ENCODE data around the gene KRTAP4-8. TPM values are rescaled to one million over a fixed set of nuclear protein-coding genes. Genes with fewer than 3 reads are reported as not detected.
"Not testable (repeated sequence)": the region's sequence is repeated elsewhere in the genome, so short reads cannot be mapped to it uniquely, and the experiment has no call there.

Gene KRTAP4-8
- total and polyA plus RNA-seq, 8 donors = not detected

- no peaks in the 10 kb centered on the region for H3K9me3 ChIP-seq
- no peaks in the 10 kb centered on the region for H3K4me1 ChIP-seq
- no peak within 1 kb of the TSS for H3K4me3 ChIP-seq
- H3K27ac ChIP-seq = no peak within 1 kb of the TSS
- peaks cover 0 to 30% of the 10 kb centered on the region in 2 donors for H3K27me3 ChIP-seq
- no peaks in the 10 kb centered on the region for H3K36me3 ChIP-seq
- no peak for DNase-seq
- intact Hi-C loops (cut with DNase I) = no loop called here
- ATAC-seq = peak; percentile 32
- no peak for TF ChIP-seq CTCF (IDR thresholded peaks at IDR 0.05)
Measured at GRCh38 chr17:41060052-41060604, 37.8 kb downstream of the KRTAP4-8 start, which contains the start of gene KRTAP2-3. Gene KRTAP2-3, minus strand, starts transcription at chr17:41060114. Its CDS starts 64 bp downstream, at chr17:41060050.

GRCh38 chr17:41059276-41060051 is 38.5 kb downstream of the KRTAP4-8 start:
- H3K4me1 ChIP-seq; DNase-seq; ATAC-seq; H3K36me3 ChIP-seq; H3K4me3 ChIP-seq; H3K27ac ChIP-seq; intact Hi-C loops (cut with DNase I); H3K9me3 ChIP-seq: not testable (repeated sequence)
- peaks cover 0 to 30% of the 10 kb centered on the region in 2 donors for H3K27me3 ChIP-seq

GRCh38 chr17:41058741-41059140 is 39.2 kb downstream of the KRTAP4-8 start:
- H3K27ac ChIP-seq = no peak overlapping the region
- TF ChIP-seq CTCF (IDR thresholded peaks at IDR 0.05) = no peak
- no peak overlapping the region for H3K4me3 ChIP-seq
- H3K9me3 ChIP-seq = no peaks in the 10 kb centered on the region
- H3K27me3 ChIP-seq = peaks cover 0 to 30% of the 10 kb centered on the region in 2 donors
- no peak for DNase-seq
- H3K4me1 ChIP-seq = no peaks in the 10 kb centered on the region
- no peaks in the 10 kb centered on the region for H3K36me3 ChIP-seq
- intact Hi-C loops (cut with DNase I) = no loop called here
- ATAC-seq = no peak

- Histone ChIP-seq H3K4me1 (no peaks in the 10 kb centered on the region), H3K9me3 (no peaks in the 10 kb centered on the region), H3K4me3 (no peak overlapping the region), H3K27ac (no peak overlapping the region), H3K27me3 (peaks cover 0 to 30% of the 10 kb centered on the region in 2 donors), H3K36me3 (no peaks in the 10 kb centered on the region)
- ATAC-seq (no peak), DNase-seq (no peak)
- intact Hi-C loops (cut with DNase I) = no loop called here
- no peak for TF ChIP-seq CTCF (IDR thresholded peaks at IDR 0.05)
Measured at GRCh38 chr17:41057547-41057946, 40.4 kb downstream of the KRTAP4-8 start.

- H3K36me3 ChIP-seq; intact Hi-C loops (cut with DNase I); H3K4me1 ChIP-seq; ATAC-seq; H3K4me3 ChIP-seq; H3K9me3 ChIP-seq; DNase-seq; H3K27ac ChIP-seq: not testable (repeated sequence)
- H3K27me3 ChIP-seq = peaks cover 0 to 25% of the 10 kb centered on the region in 2 donors
Measured at GRCh38 chr17:41055130-41055529, 42.8 kb downstream of the KRTAP4-8 start, which contains the start of gene KRTAP2-2. Gene KRTAP2-2, minus strand, starts transcription at chr17:41055230. Its CDS starts 19 bp downstream, at chr17:41055211.

- H3K9me3 ChIP-seq; H3K36me3 ChIP-seq; intact Hi-C loops (cut with DNase I); H3K4me3 ChIP-seq; ATAC-seq; DNase-seq; H3K27ac ChIP-seq; H3K4me1 ChIP-seq: not testable (repeated sequence)
- peaks cover 0 to 29% of the 10 kb centered on the region in 2 donors for H3K27me3 ChIP-seq
Measured at GRCh38 chr17:41054556-41054955, 43.4 kb downstream of the KRTAP4-8 start.
